ENCODE measurements around the gene LRCH3.
"Not testable (repeated sequence)": the region's sequence is repeated elsewhere in the genome, so short reads cannot be mapped to it uniquely, and the experiment has no call there.

LRCH3 gene

GRCh38 chr3:197906023-197906849, 115.2 kb downstream of the LRCH3 start:
- 24% methylated on average over 10 of the region's 17 CpGs for WGBS (ENCODE audit: insufficient coverage)
- POLR2A ChIA-PET: interaction anchor here (0.6 kb wide), 1 partner anchor 37 kb away, joined by 5 read pairs; no protein-coding TSS in a partner anchor

GRCh38 chr3:197906850-197907187, 115.8 kb downstream of the LRCH3 start:
- Histone ChIP-seq H3K4me3 (ENCODE audit: control insufficient read depth in 1 of 7, extremely low read depth in 1 of 7, insufficient read depth in 4 of 7, low read depth in 2 of 7, low read length in 6 of 7) (no peak overlapping the region), H3K27me3 (replicated peaks in 2 of 5; ENCODE audit: control insufficient read depth in 4 of 5, insufficient read depth in 5 of 5, low read length in 4 of 5) (no peaks in the 10 kb centered on the region), H3K4me1 (ENCODE audit: control extremely low read depth in 1 of 4, control insufficient read depth in 4 of 4, insufficient read depth in 4 of 4, low read length in 3 of 4) (peaks cover 0 to 3% (median under 1%) of the 10 kb centered on the region in 4 experiments), H3K36me3 (ENCODE audit: control insufficient read depth in 4 of 4, insufficient read depth in 4 of 4, low read length in 3 of 4) (no peaks in the 10 kb centered on the region), H3K27ac (ENCODE audit: insufficient read depth in 1 of 2, low read depth in 1 of 2, low read length in 2 of 2, poor library complexity in 1 of 2, severe bottlenecking in 2 of 2) (no peak overlapping the region), H3K9me3 (ENCODE audit: control extremely low read depth in 1 of 5, control insufficient read depth in 4 of 5, insufficient read depth in 2 of 5, low read depth in 1 of 5, low read length in 4 of 5) (no peaks in the 10 kb centered on the region)
- WGBS (ENCODE audit: insufficient coverage): 88% methylated on average over 3 of the region's 3 CpGs
- POLR2A ChIA-PET: no interaction called here
- CTCF ChIA-PET: interaction anchor here (0.7 to 1.1 kb wide), 3 partner anchors 9 to 155 kb away, joined by 3 to 4 read pairs (median 4); no protein-coding TSS in a partner anchor
- DNase-seq: no peak

More at GRCh38 chr3:197906023-197906849, 115.2 kb downstream of the LRCH3 start:
- H3K27ac ChIP-seq (ENCODE audit: insufficient read depth in 1 of 2, low read depth in 1 of 2, low read length in 2 of 2, poor library complexity in 1 of 2, severe bottlenecking in 2 of 2): no peak overlapping the region
- CTCF ChIA-PET: interaction anchor here (0.6 to 1.1 kb wide), 10 partner anchors 9 to 173 kb away, joined by 3 to 5 read pairs (median 4); partner anchors contain the start of gene RPL35A
- H3K27me3 ChIP-seq (replicated peaks in 2 of 5; ENCODE audit: control insufficient read depth in 4 of 5, insufficient read depth in 5 of 5, low read length in 4 of 5): no peaks in the 10 kb centered on the region
- no peaks in the 10 kb centered on the region for H3K9me3 ChIP-seq (ENCODE audit: control extremely low read depth in 1 of 5, control insufficient read depth in 4 of 5, insufficient read depth in 2 of 5, low read depth in 1 of 5, low read length in 4 of 5)
- peak; percentile 66 to 88 (median 84) for DNase-seq
- peak overlapping the region in 1 of 7 experiments; percentile 42 for H3K4me3 ChIP-seq (ENCODE audit: control insufficient read depth in 1 of 7, extremely low read depth in 1 of 7, insufficient read depth in 4 of 7, low read depth in 2 of 7, low read length in 6 of 7)
- peaks cover 0 to 3% (median under 1%) of the 10 kb centered on the region in 4 experiments for H3K4me1 ChIP-seq (ENCODE audit: control extremely low read depth in 1 of 4, control insufficient read depth in 4 of 4, insufficient read depth in 4 of 4, low read length in 3 of 4)
- no peaks in the 10 kb centered on the region for H3K36me3 ChIP-seq (ENCODE audit: control insufficient read depth in 4 of 4, insufficient read depth in 4 of 4, low read length in 3 of 4)

- CTCF ChIA-PET: interaction anchor here (0.7 to 1.1 kb wide), 3 partner anchors 8 to 155 kb away, joined by 3 to 4 read pairs (median 4); no protein-coding TSS in a partner anchor
- no peaks in the 10 kb centered on the region for H3K27me3 ChIP-seq (replicated peaks in 2 of 5; ENCODE audit: control insufficient read depth in 4 of 5, insufficient read depth in 5 of 5, low read length in 4 of 5)
- H3K27ac ChIP-seq (ENCODE audit: insufficient read depth in 1 of 2, low read depth in 1 of 2, low read length in 2 of 2, poor library complexity in 1 of 2, severe bottlenecking in 2 of 2): no peak overlapping the region
- H3K9me3 ChIP-seq (ENCODE audit: control extremely low read depth in 1 of 5, control insufficient read depth in 4 of 5, insufficient read depth in 2 of 5, low read depth in 1 of 5, low read length in 4 of 5): no peaks in the 10 kb centered on the region
- POLR2A ChIA-PET: no interaction called here
- H3K4me3 ChIP-seq (ENCODE audit: control insufficient read depth in 1 of 7, extremely low read depth in 1 of 7, insufficient read depth in 4 of 7, low read depth in 2 of 7, low read length in 6 of 7): no peak overlapping the region
- H3K36me3 ChIP-seq (ENCODE audit: control insufficient read depth in 4 of 4, insufficient read depth in 4 of 4, low read length in 3 of 4): no peaks in the 10 kb centered on the region
- WGBS (ENCODE audit: insufficient coverage): no CpG with 5 or more reads among the region's 2 CpGs
- peaks cover 0 to 3% (median under 1%) of the 10 kb centered on the region in 4 experiments for H3K4me1 ChIP-seq (ENCODE audit: control extremely low read depth in 1 of 4, control insufficient read depth in 4 of 4, insufficient read depth in 4 of 4, low read length in 3 of 4)
- no peak for DNase-seq
These were observed 116.1 kb downstream of the LRCH3 start for GRCh38 chr3:197907196-197907595.

GRCh38 chr3:197908550-197908949, 117.5 kb downstream of the LRCH3 start:
- H3K4me3 ChIP-seq (ENCODE audit: control insufficient read depth in 1 of 7, extremely low read depth in 1 of 7, insufficient read depth in 4 of 7, low read depth in 2 of 7, low read length in 6 of 7); DNase-seq; H3K4me1 ChIP-seq (ENCODE audit: control extremely low read depth in 1 of 4, control insufficient read depth in 4 of 4, insufficient read depth in 4 of 4, low read length in 3 of 4); H3K36me3 ChIP-seq (ENCODE audit: control insufficient read depth in 4 of 4, insufficient read depth in 4 of 4, low read length in 3 of 4); POLR2A ChIA-PET; H3K27ac ChIP-seq (ENCODE audit: insufficient read depth in 1 of 2, low read depth in 1 of 2, low read length in 2 of 2, poor library complexity in 1 of 2, severe bottlenecking in 2 of 2); H3K27me3 ChIP-seq (replicated peaks in 2 of 5; ENCODE audit: control insufficient read depth in 4 of 5, insufficient read depth in 5 of 5, low read length in 4 of 5); H3K9me3 ChIP-seq (ENCODE audit: control extremely low read depth in 1 of 5, control insufficient read depth in 4 of 5, insufficient read depth in 2 of 5, low read depth in 1 of 5, low read length in 4 of 5): not testable (repeated sequence)
- CTCF ChIA-PET: interaction anchor here (0.8 kb wide), 1 partner anchor 11 kb away, joined by 3 read pairs; no protein-coding TSS in a partner anchor
- WGBS (ENCODE audit: insufficient coverage): 100% methylated on average over 2 of the region's 2 CpGs

GRCh38 chr3:197908957-197909701, 118.1 kb downstream of the LRCH3 start:
- WGBS (ENCODE audit: insufficient coverage): 100% methylated on average over 3 of the region's 4 CpGs
- CTCF ChIA-PET: interaction anchor here (0.8 kb wide), 1 partner anchor 11 kb away, joined by 3 read pairs; no protein-coding TSS in a partner anchor
- DNase-seq: no peak
- Histone ChIP-seq H3K4me3 (ENCODE audit: control insufficient read depth in 1 of 7, extremely low read depth in 1 of 7, insufficient read depth in 4 of 7, low read depth in 2 of 7, low read length in 6 of 7) (no peak overlapping the region), H3K4me1 (ENCODE audit: control extremely low read depth in 1 of 4, control insufficient read depth in 4 of 4, insufficient read depth in 4 of 4, low read length in 3 of 4) (peaks cover 0 to 3% (median under 1%) of the 10 kb centered on the region in 4 experiments), H3K27ac (ENCODE audit: insufficient read depth in 1 of 2, low read depth in 1 of 2, low read length in 2 of 2, poor library complexity in 1 of 2, severe bottlenecking in 2 of 2) (no peak overlapping the region), H3K27me3 (replicated peaks in 2 of 5; ENCODE audit: control insufficient read depth in 4 of 5, insufficient read depth in 5 of 5, low read length in 4 of 5) (no peaks in the 10 kb centered on the region), H3K9me3 (ENCODE audit: control extremely low read depth in 1 of 5, control insufficient read depth in 4 of 5, insufficient read depth in 2 of 5, low read depth in 1 of 5, low read length in 4 of 5) (no peaks in the 10 kb centered on the region), H3K36me3 (ENCODE audit: control insufficient read depth in 4 of 4, insufficient read depth in 4 of 4, low read length in 3 of 4) (peaks cover 0 to 5% (median 0%) of the 10 kb centered on the region in 4 experiments)
- POLR2A ChIA-PET: no interaction called here

- CTCF ChIA-PET: interaction anchor here (1.0 to 1.2 kb wide), 3 partner anchors 15 to 29 kb away, joined by 4 to 5 read pairs (median 4); no protein-coding TSS in a partner anchor
- no peaks in the 10 kb centered on the region for H3K4me1 ChIP-seq (ENCODE audit: control extremely low read depth in 1 of 4, control insufficient read depth in 4 of 4, insufficient read depth in 4 of 4, low read length in 3 of 4)
- no peaks in the 10 kb centered on the region for H3K27me3 ChIP-seq (replicated peaks in 2 of 5; ENCODE audit: control insufficient read depth in 4 of 5, insufficient read depth in 5 of 5, low read length in 4 of 5)
- POLR2A ChIA-PET: no interaction called here
- no peak for DNase-seq
- H3K4me3 ChIP-seq (ENCODE audit: control insufficient read depth in 1 of 7, extremely low read depth in 1 of 7, insufficient read depth in 4 of 7, low read depth in 2 of 7, low read length in 6 of 7): no peak overlapping the region
- no peaks in the 10 kb centered on the region for H3K9me3 ChIP-seq (ENCODE audit: control extremely low read depth in 1 of 5, control insufficient read depth in 4 of 5, insufficient read depth in 2 of 5, low read depth in 1 of 5, low read length in 4 of 5)
- H3K36me3 ChIP-seq (ENCODE audit: control insufficient read depth in 4 of 4, insufficient read depth in 4 of 4, low read length in 3 of 4): peaks cover 0 to 5% (median 0%) of the 10 kb centered on the region in 4 experiments
- 96% methylated on average over 27 of the region's 33 CpGs for WGBS (ENCODE audit: insufficient coverage)
- H3K27ac ChIP-seq (ENCODE audit: insufficient read depth in 1 of 2, low read depth in 1 of 2, low read length in 2 of 2, poor library complexity in 1 of 2, severe bottlenecking in 2 of 2): no peak overlapping the region
These were observed 121.9 kb downstream of the LRCH3 start for GRCh38 chr3:197912741-197913476.
